Endothelial cell (in vitro differentiated cells): ENCODE measurements around the gene ELMOD3. TPM values are rescaled to one million over a fixed set of nuclear protein-coding genes. Genes with fewer than 3 reads are reported as not detected.
"Not testable (repeated sequence)": the region's sequence is repeated elsewhere in the genome, so short reads cannot be mapped to it uniquely, and the experiment has no call there.

Experiments used
- DNase-seq: peaks from one replicate; pipeline ENCODE4 v3.0.0; 2021; ENCODE audit warnings: low spot score
- H3K27ac Mint-ChIP-seq: one replicate; pipeline ENCODE4 v1.8.0; 2021; ENCODE audit warnings: mixed read lengths, inconsistent platforms; ENCODE audit not compliant: unreplicated experiment
- H3K27me3 Mint-ChIP-seq: one replicate; pipeline ENCODE4 v1.8.0; 2021; ENCODE audit warnings: mild to moderate bottlenecking, moderate library complexity, mixed read lengths, inconsistent platforms; ENCODE audit not compliant: unreplicated experiment
- H3K36me3 Mint-ChIP-seq: one replicate; pipeline ENCODE4 v1.8.0; 2021; ENCODE audit warnings: mild to moderate bottlenecking, low read depth, mixed read lengths, inconsistent platforms; ENCODE audit not compliant: unreplicated experiment
- H3K4me1 Mint-ChIP-seq: one replicate; pipeline ENCODE4 v1.8.0; 2021; ENCODE audit warnings: mild to moderate bottlenecking, mixed read lengths, inconsistent platforms; ENCODE audit not compliant: unreplicated experiment
- H3K4me3 Mint-ChIP-seq: one replicate; pipeline ENCODE4 v1.8.0; 2021; ENCODE audit warnings: mild to moderate bottlenecking, mixed read lengths, inconsistent platforms; ENCODE audit not compliant: unreplicated experiment
- H3K9me3 Mint-ChIP-seq: one replicate; pipeline ENCODE4 v1.8.0; 2021; ENCODE audit warnings: mixed read lengths, inconsistent platforms; ENCODE audit not compliant: unreplicated experiment
- CTCF ChIP-seq: fragments of 200-600 bp; sonication (generic); IDR thresholded peaks from one replicate; pipeline ENCODE4 v1.5.0; 2021; ENCODE audit warnings: antibody characterized with exemption; ENCODE audit not compliant: unreplicated experiment
- total RNA-seq: library from RNA; stranded (reverse); fragmentation: NEBNext Ultra II Directional; extraction: Animal tissue kit (Norgen Biotek cat#: 25700); gene quantifications from one replicate; pipeline ENCODE4 v1.2.1, GENCODE V29; 2021; ENCODE audit not compliant: unreplicated experiment

The ELMOD3 gene
- total RNA-seq, 1 donor from 2014 or later: 15.9 TPM

GRCh38 chr2:85309699-85310321 lies 44.8 kb upstream of the ELMOD3 start:
- H3K27ac Mint-ChIP-seq: peak overlapping the region; percentile 76
- DNase-seq: no peak
- peaks cover 35% of the 10 kb centered on the region for H3K4me1 Mint-ChIP-seq
- peaks cover 24% of the 10 kb centered on the region for H3K27me3 Mint-ChIP-seq
- no peaks in the 10 kb centered on the region for H3K9me3 Mint-ChIP-seq
- H3K4me3 Mint-ChIP-seq: peak overlapping the region; percentile 27
- no peak for TF ChIP-seq CTCF
- H3K36me3 Mint-ChIP-seq: peaks cover 39% of the 10 kb centered on the region

- Mint-ChIP-seq H3K4me1 (peaks cover 34% of the 10 kb centered on the region), H3K9me3 (no peaks in the 10 kb centered on the region), H3K27ac (peak overlapping the region; percentile 76), H3K4me3 (peak overlapping the region; percentile 27), H3K36me3 (peaks cover 37% of the 10 kb centered on the region), H3K27me3 (peaks cover 24% of the 10 kb centered on the region)
- no peak for DNase-seq
- no peak for TF ChIP-seq CTCF
These were observed 44.2 kb upstream of the ELMOD3 start for GRCh38 chr2:85310330-85310729.

- Mint-ChIP-seq H3K27me3 (peaks cover 18% of the 10 kb centered on the region), H3K4me3 (no peak overlapping the region), H3K36me3 (peaks cover 31% of the 10 kb centered on the region), H3K4me1 (peaks cover 23% of the 10 kb centered on the region), H3K27ac (no peak overlapping the region), H3K9me3 (no peaks in the 10 kb centered on the region)
- TF ChIP-seq CTCF: no peak
- no peak for DNase-seq
These were observed 42.2 kb upstream of the ELMOD3 start for GRCh38 chr2:85312404-85312803.

- peaks cover 15% of the 10 kb centered on the region for H3K27me3 Mint-ChIP-seq
- no peaks in the 10 kb centered on the region for H3K9me3 Mint-ChIP-seq
- no peak for TF ChIP-seq CTCF
- peaks cover 14% of the 10 kb centered on the region for H3K4me1 Mint-ChIP-seq
- H3K36me3 Mint-ChIP-seq: peaks cover 31% of the 10 kb centered on the region
- no peak overlapping the region for H3K27ac Mint-ChIP-seq
- no peak for DNase-seq
- H3K4me3 Mint-ChIP-seq: no peak overlapping the region
These were observed 39.7 kb upstream of the ELMOD3 start for GRCh38 chr2:85314884-85315242.

- DNase-seq, H3K9me3 Mint-ChIP-seq, H3K4me3 Mint-ChIP-seq, H3K27ac Mint-ChIP-seq, H3K27me3 Mint-ChIP-seq: not testable (repeated sequence)
- H3K36me3 Mint-ChIP-seq: peaks cover 37% of the 10 kb centered on the region
- peaks cover 15% of the 10 kb centered on the region for H3K4me1 Mint-ChIP-seq
These were observed 38.6 kb upstream of the ELMOD3 start for GRCh38 chr2:85315921-85316320.
